ENCODE data around the gene SSH3.

DNA sequence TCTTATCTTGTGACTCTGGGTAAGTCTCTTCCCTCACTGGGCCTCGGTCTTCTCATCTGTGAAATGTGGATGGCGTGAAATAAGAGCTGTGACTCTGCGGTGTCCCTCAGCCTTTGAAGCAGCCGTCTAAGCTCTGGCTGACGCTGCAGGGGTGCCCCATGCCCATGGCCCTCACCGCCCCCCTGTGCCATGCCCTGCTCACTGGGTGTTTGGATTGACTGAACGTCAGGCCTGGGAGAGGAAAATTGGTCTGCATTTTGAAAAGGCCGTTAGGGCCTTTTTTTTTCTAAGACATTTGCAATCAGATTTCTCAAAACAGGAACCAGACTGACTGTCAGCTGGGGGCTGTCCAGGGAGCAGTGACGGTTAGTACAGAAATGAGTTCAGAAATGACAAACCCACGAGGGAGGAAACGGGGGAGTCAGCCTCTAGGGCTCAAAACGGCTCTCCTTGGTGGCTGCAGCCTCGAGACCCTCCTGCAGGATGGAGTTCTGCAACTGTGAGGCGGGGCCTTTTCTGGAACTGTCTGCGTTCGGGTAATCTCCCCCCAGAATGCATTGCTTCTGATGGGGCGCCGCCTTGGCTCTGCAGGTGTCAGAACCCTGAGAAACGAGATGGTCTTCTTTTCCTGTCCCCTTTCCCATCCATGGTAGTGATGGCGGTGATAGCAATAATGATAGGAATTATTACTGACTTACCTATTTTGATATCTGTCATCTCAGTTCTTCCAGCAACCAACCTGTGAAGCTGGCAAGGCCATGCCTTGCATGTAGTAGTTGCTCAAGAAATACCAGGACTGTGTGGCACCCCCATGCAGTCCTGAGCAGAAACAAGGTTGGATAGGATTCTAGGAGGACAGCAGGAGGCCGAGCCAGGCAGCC, 35.0 kb upstream of the SSH3 start:
- TF ChIP-seq, protein P1, sequence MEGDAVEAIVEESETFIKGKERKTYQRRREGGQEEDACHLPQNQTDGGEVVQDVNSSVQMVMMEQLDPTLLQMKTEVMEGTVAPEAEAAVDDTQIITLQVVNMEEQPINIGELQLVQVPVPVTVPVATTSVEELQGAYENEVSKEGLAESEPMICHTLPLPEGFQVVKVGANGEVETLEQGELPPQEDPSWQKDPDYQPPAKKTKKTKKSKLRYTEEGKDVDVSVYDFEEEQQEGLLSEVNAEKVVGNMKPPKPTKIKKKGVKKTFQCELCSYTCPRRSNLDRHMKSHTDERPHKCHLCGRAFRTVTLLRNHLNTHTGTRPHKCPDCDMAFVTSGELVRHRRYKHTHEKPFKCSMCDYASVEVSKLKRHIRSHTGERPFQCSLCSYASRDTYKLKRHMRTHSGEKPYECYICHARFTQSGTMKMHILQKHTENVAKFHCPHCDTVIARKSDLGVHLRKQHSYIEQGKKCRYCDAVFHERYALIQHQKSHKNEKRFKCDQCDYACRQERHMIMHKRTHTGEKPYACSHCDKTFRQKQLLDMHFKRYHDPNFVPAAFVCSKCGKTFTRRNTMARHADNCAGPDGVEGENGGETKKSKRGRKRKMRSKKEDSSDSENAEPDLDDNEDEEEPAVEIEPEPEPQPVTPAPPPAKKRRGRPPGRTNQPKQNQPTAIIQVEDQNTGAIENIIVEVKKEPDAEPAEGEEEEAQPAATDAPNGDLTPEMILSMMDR (IDR thresholded peaks at IDR 0.05) = no peak
- TF ChIP-seq POLR2A (IDR thresholded peaks at IDR 0.05) = no peak
